Neural progenitor cell (in vitro differentiated cells): Measurements from ENCODE around the gene CD33. TPM values are rescaled to one million over a fixed set of nuclear protein-coding genes. Genes with fewer than 3 reads are reported as not detected.

Source experiments
- DNase-seq: peaks from one replicate; pipeline ENCODE4 v3.0.0-alpha.2; 2016; ENCODE audit warnings: low spot score
- H2AFZ ChIP-seq: fragments of 200-600 bp; sonication (generic); replicated peaks from 2 replicates; pipeline ENCODE4 v1.6.1; 2016; ENCODE audit warnings: antibody characterized with exemption
- H3F3A ChIP-seq: fragments of 200-600 bp; sonication (generic); 2 replicates; pipeline ENCODE4 v1.6.1; 2016; ENCODE audit warnings: antibody characterized with exemption, low read depth
- H3K27ac ChIP-seq: fragments of 200-600 bp; sonication (generic); 2 replicates; pipeline ENCODE4 v1.5.1; 2016; ENCODE audit warnings: mild to moderate bottlenecking
- H3K27me3 ChIP-seq: fragments of 200-600 bp; sonication (generic); 2 replicates; pipeline ENCODE4 v1.6.1; 2016; ENCODE audit warnings: mild to moderate bottlenecking, moderate library complexity
- H3K36me3 ChIP-seq: fragments of 200-600 bp; sonication (generic); 2 replicates; pipeline ENCODE4 v1.5.1; 2016
- H3K4me1 ChIP-seq: fragments of 200-600 bp; sonication (generic); 2 replicates; pipeline ENCODE4 v1.6.1; 2016; ENCODE audit warnings: mixed run types
- H3K4me2 ChIP-seq: fragments of 200-600 bp; sonication (generic); 2 replicates; pipeline ENCODE4 v1.6.1; 2016
- H3K4me3 ChIP-seq: fragments of 200-600 bp; sonication (generic); 2 replicates; pipeline ENCODE4 v1.5.1; 2016
- H3K79me2 ChIP-seq: fragments of 200-600 bp; sonication (generic); 2 replicates; pipeline ENCODE4 v1.6.1; 2016; ENCODE audit warnings: low read depth
- H3K9ac ChIP-seq: fragments of 200-600 bp; sonication (generic); 2 replicates; pipeline ENCODE4 v1.6.1; 2016
- H3K9me3 ChIP-seq: fragments of 200-600 bp; sonication (generic); 2 replicates; pipeline ENCODE4 v1.5.1; 2016; ENCODE audit warnings: low read depth
- H4K20me1 ChIP-seq: fragments of 200-600 bp; sonication (generic); 2 replicates; pipeline ENCODE4 v1.6.1; 2016; ENCODE audit warnings: low read depth
- H3K27ac Mint-ChIP-seq: 3 replicates; pipeline ENCODE4 v1.8.0; 2021; ENCODE audit warnings: mixed read lengths
- H3K27me3 Mint-ChIP-seq: 2 replicates; pipeline ENCODE4 v1.8.0; 2022; ENCODE audit warnings: low read depth, mild to moderate bottlenecking, inconsistent platforms, moderate library complexity, mixed read lengths; ENCODE audit not compliant: insufficient read depth
- H3K36me3 Mint-ChIP-seq: 3 replicates; pipeline ENCODE4 v1.8.0; 2021; ENCODE audit warnings: mixed read lengths
- H3K4me1 Mint-ChIP-seq: 3 replicates; pipeline ENCODE4 v1.8.0; 2021; ENCODE audit warnings: mixed read lengths
- H3K4me3 Mint-ChIP-seq: 3 replicates; pipeline ENCODE4 v1.8.0; 2021; ENCODE audit warnings: mild to moderate bottlenecking, moderate library complexity, mixed read lengths
- H3K9me3 Mint-ChIP-seq: 3 replicates; pipeline ENCODE4 v1.8.0; 2020; ENCODE audit warnings: mixed read lengths
- CTCF ChIP-seq: fragments of 200-600 bp; sonication (generic); IDR thresholded peaks from 2 replicates; pipeline ENCODE4 v1.5.1; 2017; ENCODE audit warnings: antibody characterized with exemption, mild to moderate bottlenecking
- EZH2 ChIP-seq: fragments of 200-600 bp; sonication (generic); IDR thresholded peaks from 2 replicates; pipeline ENCODE4 v1.6.1; 2017; ENCODE audit warnings: antibody characterized with exemption, mild to moderate bottlenecking, moderate library complexity
- EZH2phosphoT487 ChIP-seq: fragments of 200-600 bp; sonication (generic); IDR thresholded peaks from 2 replicates; pipeline ENCODE4 v1.6.1; 2017; ENCODE audit warnings: antibody characterized with exemption
- total RNA-seq: library from RNA; depleted of rRNA; stranded (reverse); fragments of >200 nt; gene quantifications from 2 replicates; pipeline ENCODE4 v1.2.3, GENCODE V29; 2015; ENCODE audit warnings: low replicate concordance

CD33 gene
- total RNA-seq, 1 donor from 2014 or later = not detected

DNA sequence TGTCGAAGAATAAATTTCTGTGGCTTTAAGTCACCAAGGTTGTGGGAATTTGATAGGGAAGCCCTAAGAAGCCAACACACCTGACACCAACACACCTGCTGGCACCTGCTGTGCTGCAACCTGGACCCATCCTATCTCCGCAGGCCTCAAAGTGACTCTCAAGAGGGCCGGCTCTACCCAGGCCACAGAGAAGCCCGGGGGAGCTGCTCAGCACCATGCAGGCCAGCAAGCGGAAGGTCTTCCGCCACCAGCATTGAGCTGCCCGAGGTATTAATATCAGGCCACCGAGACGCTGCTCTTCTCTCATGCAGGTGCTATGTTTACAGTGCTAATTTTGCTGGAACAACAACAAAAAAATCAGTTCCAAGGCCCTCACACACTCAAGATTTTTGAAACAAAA lies 32.2 kb upstream of the CD33 start:
- Histone ChIP-seq H3K9me3 (no peaks in the 10 kb centered on the region), H3F3A (no peaks in the 10 kb centered on the region), H3K27ac (no peak overlapping the region), H2AFZ (no peak overlapping the region), H3K36me3 (no peaks in the 10 kb centered on the region), H3K79me2 (no peaks in the 10 kb centered on the region), H3K4me3 (no peak overlapping the region), H3K27me3 (no peaks in the 10 kb centered on the region), H3K4me1 (no peaks in the 10 kb centered on the region), H3K9ac (no peak overlapping the region), H3K4me2 (no peak overlapping the region), H4K20me1 (no peaks in the 10 kb centered on the region)
- no peak for TF ChIP-seq EZH2phosphoT487
- TF ChIP-seq EZH2 = no peak
- TF ChIP-seq CTCF = no peak
- no peak for DNase-seq
- no peaks in the 10 kb centered on the region for H3K9me3 Mint-ChIP-seq
- no peaks in the 10 kb centered on the region for H3K27me3 Mint-ChIP-seq
- H3K36me3 Mint-ChIP-seq = no peaks in the 10 kb centered on the region
- H3K4me1 Mint-ChIP-seq = no peaks in the 10 kb centered on the region
- no peak overlapping the region for H3K4me3 Mint-ChIP-seq
- no peak overlapping the region for H3K27ac Mint-ChIP-seq

GRCh38 chr19:51194527-51195315 lies 30.2 kb upstream of the CD33 start:
- Histone ChIP-seq H3K9me3 (no peaks in the 10 kb centered on the region), H4K20me1 (no peaks in the 10 kb centered on the region), H3K27ac (no peak overlapping the region), H3K27me3 (no peaks in the 10 kb centered on the region), H3K36me3 (no peaks in the 10 kb centered on the region), H3F3A (no peaks in the 10 kb centered on the region), H3K4me2 (no peak overlapping the region), H3K9ac (no peak overlapping the region), H3K4me3 (no peak overlapping the region), H3K4me1 (no peaks in the 10 kb centered on the region), H3K79me2 (no peaks in the 10 kb centered on the region), H2AFZ (no peak overlapping the region)
- DNase-seq = no peak
- Mint-ChIP-seq H3K27ac (no peak overlapping the region), H3K27me3 (no peaks in the 10 kb centered on the region), H3K4me3 (no peak overlapping the region), H3K36me3 (no peaks in the 10 kb centered on the region), H3K9me3 (no peaks in the 10 kb centered on the region), H3K4me1 (no peaks in the 10 kb centered on the region)
- TF ChIP-seq EZH2phosphoT487 = no peak
- no peak for TF ChIP-seq EZH2
- no peak for TF ChIP-seq CTCF

DNA sequence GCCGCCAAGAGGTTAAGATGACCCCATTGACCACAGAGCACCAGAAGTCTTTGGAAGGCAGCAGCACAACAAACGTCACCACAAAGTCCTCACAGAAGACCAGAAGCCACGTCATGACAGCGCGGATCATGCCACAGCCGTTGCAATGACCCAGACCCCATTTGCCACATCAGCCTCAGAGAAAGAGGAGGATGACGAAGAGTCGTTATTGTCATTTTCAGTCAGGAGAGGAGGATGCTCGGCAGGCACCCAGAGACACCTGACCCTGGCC lies 29.6 kb upstream of the CD33 start:
- TF ChIP-seq EZH2 = no peak
- no peak for TF ChIP-seq EZH2phosphoT487
- TF ChIP-seq CTCF = no peak
- Histone ChIP-seq H3K9ac (no peak overlapping the region), H3K4me3 (no peak overlapping the region), H3F3A (no peaks in the 10 kb centered on the region), H2AFZ (no peak overlapping the region), H3K79me2 (no peaks in the 10 kb centered on the region), H3K27me3 (no peaks in the 10 kb centered on the region), H4K20me1 (no peaks in the 10 kb centered on the region), H3K9me3 (no peaks in the 10 kb centered on the region), H3K4me2 (no peak overlapping the region), H3K4me1 (no peaks in the 10 kb centered on the region), H3K36me3 (no peaks in the 10 kb centered on the region), H3K27ac (no peak overlapping the region)
- H3K4me1 Mint-ChIP-seq = no peaks in the 10 kb centered on the region
- H3K36me3 Mint-ChIP-seq = no peaks in the 10 kb centered on the region
- no peak overlapping the region for H3K4me3 Mint-ChIP-seq
- H3K27me3 Mint-ChIP-seq = peaks cover 1% of the 10 kb centered on the region
- no peak for DNase-seq
- H3K27ac Mint-ChIP-seq = no peak overlapping the region
- no peaks in the 10 kb centered on the region for H3K9me3 Mint-ChIP-seq
